H1 (cell line): ENCODE data around the gene BTBD10. TPM values are rescaled to one million over a fixed set of nuclear protein-coding genes. Genes with fewer than 3 reads are reported as not detected.
"Not testable (repeated sequence)": the region's sequence is repeated elsewhere in the genome, so short reads cannot be mapped to it uniquely, and the experiment has no call there.

ENCODE experiments used
- CTCF ChIA-PET: fragments of 300-600 bp; sonication (Branson Sonifier 250); formaldehyde crosslinking; loops from one replicate; lab custom pipeline; 2021; ENCODE audit not compliant: partially characterized antibody; lab: Charles Lee
- POLR2A ChIA-PET: fragments of 300-600 bp; sonication (Branson Sonifier 250); formaldehyde crosslinking; loops from one replicate; lab custom pipeline; 2021; ENCODE audit warnings: inconsistent platforms; ENCODE audit not compliant: partially characterized antibody; lab: Charles Lee
- DNase-seq, 2 experiments: peaks; one replicate each; pipeline versions ENCODE4 v3.0.0 to v3.0.0-alpha.2; 2010 to 2022; ENCODE audit warnings: low spot score in 2 of 2, low read depth in 1 of 2, mixed read lengths in 1 of 2
- FAIRE-seq: peaks from 2 replicates; lab custom pipeline; 2011; peaks lifted over from hg19 to GRCh38; lab: Jason Lieb, UNC
- H2AFZ ChIP-seq: 2 replicates; pipeline ENCODE4 v1.8.1; 2012; ENCODE audit warnings: low read length, inconsistent platforms
- H2AK5ac ChIP-seq: 2 replicates; pipeline ENCODE4 v1.6.1; 2013; ENCODE audit warnings: low read depth, low read length
- H2BK120ac ChIP-seq: replicated peaks from 2 replicates; pipeline ENCODE3; 2013; ENCODE audit warnings: low read depth, low read length, inconsistent platforms
- H2BK12ac ChIP-seq: 2 replicates; pipeline ENCODE4 v1.6.1; 2013; ENCODE audit warnings: low read depth, low read length
- H2BK15ac ChIP-seq: 2 replicates; pipeline ENCODE4 v1.6.1; 2013; ENCODE audit warnings: low read length
- H2BK20ac ChIP-seq: 2 replicates; pipeline ENCODE4 v1.6.1; 2013; ENCODE audit warnings: low read length
- H2BK5ac ChIP-seq: 2 replicates; pipeline ENCODE4 v1.6.1; 2013; ENCODE audit warnings: low read depth, low read length
- H3K14ac ChIP-seq: 2 replicates; pipeline ENCODE4 v1.6.1; 2013; ENCODE audit warnings: inconsistent platforms; ENCODE audit not compliant: insufficient read length
- H3K18ac ChIP-seq: 2 replicates; pipeline ENCODE4 v1.6.1; 2013; ENCODE audit warnings: low read length; ENCODE audit errors: extremely low read depth
- H3K23ac ChIP-seq: 2 replicates; pipeline ENCODE4 v1.6.1; 2013; ENCODE audit warnings: inconsistent platforms; ENCODE audit not compliant: insufficient read length
- H3K23me2 ChIP-seq: 2 replicates; pipeline ENCODE4 v1.6.1; 2013; ENCODE audit warnings: low read depth, low read length
- H3K27ac ChIP-seq: 2 replicates; pipeline ENCODE4 v1.6.1; 2011; ENCODE audit warnings: low read depth, low read length, inconsistent platforms
- H3K27me3 ChIP-seq, 4 experiments: replicated peaks in 1 of 4; 1 replicate in 1 of 4; 2 replicates in 3 of 4; pipeline versions ENCODE4 v1.6.1 to v1.8.1; 2011 to 2013; ENCODE audit warnings: low read length in 3 of 4, mild to moderate bottlenecking in 3 of 4, inconsistent platforms in 2 of 4, mixed read lengths in 2 of 4, moderate library complexity in 1 of 4; ENCODE audit not compliant: control insufficient read depth in 3 of 4, insufficient read depth in 3 of 4; ENCODE audit errors: extremely low read depth in 1 of 4
- H3K36me3 ChIP-seq, 4 experiments: 2 replicates each; pipeline versions ENCODE4 v1.6.1 to v1.8.1; 2011 to 2013; ENCODE audit warnings: mild to moderate bottlenecking in 4 of 4, low read length in 3 of 4, moderate library complexity in 2 of 4, control low read depth in 1 of 4, inconsistent platforms in 1 of 4; ENCODE audit not compliant: insufficient read depth in 4 of 4, control insufficient read depth in 2 of 4
- H3K4ac ChIP-seq: replicated peaks from 2 replicates; pipeline ENCODE3; 2013; ENCODE audit warnings: low read length, low read depth, mixed read lengths, inconsistent platforms; ENCODE audit not compliant: insufficient read length
- H3K4me1 ChIP-seq, 4 experiments: replicated peaks in 1 of 4; 1 replicate in 1 of 4; 2 replicates in 3 of 4; pipeline versions ENCODE4 v1.6.1 to v1.8.1; 2011 to 2013; ENCODE audit warnings: low read length in 3 of 4, inconsistent platforms in 2 of 4, mixed read lengths in 1 of 4; ENCODE audit not compliant: insufficient read depth in 4 of 4, control insufficient read depth in 3 of 4
- H3K4me2 ChIP-seq, 2 experiments: 2 replicates each; pipeline versions ENCODE4 v1.6.1 to v1.8.1; 2011 to 2013; ENCODE audit warnings: low read depth in 2 of 2, low read length in 2 of 2, control low read depth in 1 of 2, inconsistent platforms in 1 of 2, mild to moderate bottlenecking in 1 of 2; ENCODE audit not compliant: insufficient read depth in 1 of 2
- H3K4me3 ChIP-seq, 4 experiments: fragments of 200-600, 300-600 bp in 1 of 4; sonication (generic), shearing (Covaris generic), sonication (Bioruptor Twin) in 1 of 4; 2 replicates each; pipeline versions ENCODE4 v1.5.1 to v1.8.1; 2011 to 2016; ENCODE audit warnings: low read length in 4 of 4, low read depth in 3 of 4, control low read depth in 2 of 4, inconsistent platforms in 2 of 4, mild to moderate bottlenecking in 2 of 4, mixed read lengths in 1 of 4, moderate library complexity in 1 of 4; ENCODE audit not compliant: insufficient read depth in 2 of 4; ENCODE audit errors: extremely low read depth in 1 of 4
- H3K56ac ChIP-seq: replicated peaks from 2 replicates; pipeline ENCODE3; 2013; ENCODE audit warnings: low read depth, mild to moderate bottlenecking, mixed read lengths, low read length, inconsistent platforms; ENCODE audit not compliant: insufficient read length
- H3K79me1 ChIP-seq: 2 replicates; pipeline ENCODE4 v1.6.1; 2013; ENCODE audit warnings: low read depth, low read length, control low read depth
- H3K79me2 ChIP-seq, 2 experiments: 2 replicates each; pipeline versions ENCODE4 v1.6.1 to v1.8.1; 2012 to 2013; ENCODE audit warnings: low read length in 2 of 2, mild to moderate bottlenecking in 2 of 2, inconsistent platforms in 1 of 2; ENCODE audit not compliant: insufficient read depth in 2 of 2, control insufficient read depth in 1 of 2
- H3K9ac ChIP-seq, 4 experiments: replicated peaks in 1 of 4; 1 replicate in 1 of 4; 2 replicates in 3 of 4; pipeline versions ENCODE4 v1.6.1 to v1.8.1; 2011 to 2013; ENCODE audit warnings: low read depth in 3 of 4, low read length in 3 of 4, control low read depth in 2 of 4, mild to moderate bottlenecking in 2 of 4, moderate library complexity in 2 of 4, inconsistent platforms in 1 of 4; ENCODE audit errors: extremely low read depth in 1 of 4
- H3K9me3 ChIP-seq, 2 experiments: 2 replicates each; pipeline versions ENCODE4 v1.6.1 to v1.8.1; 2012 to 2013; ENCODE audit warnings: mild to moderate bottlenecking in 2 of 2, moderate library complexity in 2 of 2, control low read depth in 1 of 2, inconsistent platforms in 1 of 2, low read depth in 1 of 2, low read length in 1 of 2, mixed read lengths in 1 of 2; ENCODE audit not compliant: insufficient read depth in 2 of 2
- H4K20me1 ChIP-seq, 2 experiments: replicated peaks in 1 of 2; 2 replicates each; pipeline versions ENCODE3 to v1.8.1; 2011 to 2013; ENCODE audit warnings: inconsistent platforms in 2 of 2, low read length in 2 of 2, mild to moderate bottlenecking in 1 of 2; ENCODE audit not compliant: insufficient read depth in 2 of 2, control insufficient read depth in 1 of 2
- H4K5ac ChIP-seq: 2 replicates; pipeline ENCODE4 v1.6.1; 2013; ENCODE audit warnings: low read length, low read depth, mixed read lengths, inconsistent platforms; ENCODE audit not compliant: insufficient read length
- H4K8ac ChIP-seq: 2 replicates; pipeline ENCODE4 v1.8.0; 2013; ENCODE audit warnings: mild to moderate bottlenecking, moderate library complexity, low read length, inconsistent platforms; ENCODE audit not compliant: insufficient read depth; ENCODE audit errors: extremely low read depth
- H4K91ac ChIP-seq: replicated peaks from 2 replicates; pipeline ENCODE3; 2013; ENCODE audit warnings: low read length, mixed read lengths, inconsistent platforms; ENCODE audit not compliant: insufficient read length
- WGBS, 2 experiments: shearing (Covaris generic) in 1 of 2; methylation state at CpG; one replicate each; pipeline versions ENCODE4 v1.1.6 to v1.1.7; 2013 to 2015; ENCODE audit warnings: low lambda C conversion rate in 2 of 2, mixed read lengths in 2 of 2, inconsistent platforms in 1 of 2, low coverage in 1 of 2, missing lambda C conversion rate in 1 of 2; ENCODE audit not compliant: insufficient replicate concordance in 2 of 2, insufficient coverage in 1 of 2, insufficient read length in 1 of 2; ENCODE audit errors: extremely low coverage in 1 of 2, missing lambda C conversion rate in 1 of 2; 5-methylcytosine and 5-hydroxymethylcytosine counted together
- polyA plus RNA-seq, 7 experiments: library from polyadenylated mRNA; depleted of rRNA in 3 of 7; stranded (reverse) in 5 of 7; unstranded in 2 of 7; fragments of >200 nt in 5 of 7; fragments of 200-250 nt in 2 of 7; gene quantifications; 1 replicate in 5 of 7; 2 replicates in 1 of 7; 4 replicates in 1 of 7; pipeline versions ENCODE4 v1.2.1 to v1.2.3, GENCODE V29; 2011 to 2013; ENCODE audit warnings: missing spikeins in 2 of 7, mixed read lengths in 2 of 7
- total RNA-seq: library from RNA; stranded (reverse); fragmentation: NEBNext Ultra II Directional; extraction: Animal tissue kit (Norgen Biotek cat#: 25700); gene quantifications from 2 replicates; pipeline ENCODE4 v1.2.1, GENCODE V29; 2021

Gene BTBD10
- total and polyA plus RNA-seq, 2 of the 8 experiments (the other 6 are each of a cell fraction or from before 2014, with no cell fraction given): 13.8 to 22.2 TPM

DNA sequence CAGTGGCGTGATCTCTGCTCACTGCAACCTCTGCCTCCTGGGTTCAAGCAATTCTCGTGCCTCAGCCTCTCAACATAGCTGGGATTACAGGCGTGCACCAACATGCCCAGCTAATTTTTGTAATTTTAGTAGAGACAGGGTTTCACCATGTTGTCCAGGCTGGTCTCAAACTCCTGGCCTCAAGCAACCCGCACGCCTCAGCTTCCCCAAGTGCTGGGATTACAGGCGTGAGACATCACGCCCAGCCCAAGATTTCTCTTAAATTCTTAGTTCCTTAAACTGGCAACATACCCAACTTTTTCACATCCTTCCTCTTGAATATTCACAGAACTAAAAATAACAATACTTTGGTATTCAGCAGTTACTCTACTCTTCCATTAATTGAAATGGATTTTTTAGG lies 26.2 kb downstream of the BTBD10 start:
- H2BK120ac ChIP-seq, H4K8ac ChIP-seq, H2BK12ac ChIP-seq, H3K4me2 ChIP-seq, H3K56ac ChIP-seq, H2AK5ac ChIP-seq, H4K5ac ChIP-seq, H3K36me3 ChIP-seq, H3K9me3 ChIP-seq, DNase-seq, H3K4me3 ChIP-seq, H3K27ac ChIP-seq, H4K91ac ChIP-seq, H4K20me1 ChIP-seq, H3K9ac ChIP-seq, H2AFZ ChIP-seq, H3K23me2 ChIP-seq, H3K27me3 ChIP-seq, POLR2A ChIA-PET, H3K14ac ChIP-seq, H2BK15ac ChIP-seq, FAIRE-seq, H3K4ac ChIP-seq, H3K79me1 ChIP-seq, H3K23ac ChIP-seq, H3K79me2 ChIP-seq, H2BK5ac ChIP-seq, H3K18ac ChIP-seq, H2BK20ac ChIP-seq: not testable (repeated sequence)
- WGBS, 2 experiments: 85% methylated on average over 7 of the region's 7 CpGs; no CpG with 5 or more reads in 1 of the 2 experiments
- CTCF ChIA-PET: interaction anchor here (0.7 to 1.4 kb wide), 3 partner anchors 29 to 1302 kb away, joined by 3 read pairs; no protein-coding TSS in a partner anchor
- peaks cover 0 to 10% (median 2%) of the 10 kb centered on the region in 4 experiments; a peak in 3 of 7 replicates for H3K4me1 ChIP-seq
